Esophagus squamous epithelium (tissue), 5 donors: ENCODE results near the gene NHSL2. TPM values are rescaled to one million over a fixed set of nuclear protein-coding genes. Genes with fewer than 3 reads are reported as not detected.
A peak's percentile ranks its signal among the peaks of the same experiment; 100 is the strongest.

Experiments
- DNase-seq: peaks from one replicate; lab custom pipeline; 2025; lab: John Stamatoyannopoulos, UW
- H3K27ac ChIP-seq, 4 donors: fragments of 200-600 bp; sonication (generic); one replicate each; pipeline ENCODE4 v1.5.1; 2016 to 2019; ENCODE audit warnings: mild to moderate bottlenecking in 1 of 4
- H3K27me3 ChIP-seq, 4 donors: fragments of 200-600 bp; sonication (generic); 1 replicate in 3 of 4; 2 replicates in 1 of 4; pipeline versions ENCODE4 v1.5.1 to v1.6.0; 2017 to 2021; ENCODE audit warnings: antibody characterized with exemption in 1 of 4
- H3K36me3 ChIP-seq, 3 donors: fragments of 200-600 bp; sonication (generic); one replicate each; pipeline ENCODE4 v1.5.1; 2016 to 2019
- H3K4me1 ChIP-seq, 3 donors: fragments of 200-600 bp; sonication (generic); one replicate each; pipeline ENCODE4 v1.5.1; 2017 to 2019
- H3K4me3 ChIP-seq, 4 donors: fragments of 200-600 bp; sonication (generic); 1 replicate in 3 of 4; 2 replicates in 1 of 4; pipeline ENCODE4 v1.5.1; 2016 to 2019; ENCODE audit warnings: mild to moderate bottlenecking in 2 of 4, moderate library complexity in 1 of 4
- H3K9me3 ChIP-seq, 3 donors: fragments of 200-600 bp; sonication (generic); one replicate each; pipeline ENCODE4 v1.5.1; 2016 to 2019
- CTCF ChIP-seq, 6 experiments: fragments of 450-650 bp in 4 of 6; fragments of 200-600 bp in 2 of 6; sonication (generic) in 2 of 6; IDR thresholded peaks; one replicate each; pipeline ENCODE4 v1.5.1; 2016 to 2019; ENCODE audit warnings: antibody characterized with exemption in 6 of 6, mild to moderate bottlenecking in 4 of 6, moderate library complexity in 4 of 6
- POLR2A ChIP-seq, 4 donors: fragments of 450-650 bp; IDR thresholded peaks; one replicate each; pipeline ENCODE4 v1.6.1; 2017; ENCODE audit warnings: antibody characterized with exemption in 4 of 4, mild to moderate bottlenecking in 4 of 4, moderate library complexity in 3 of 4
- WGBS, 2 donors: methylation state at CpG; one replicate each; pipeline ENCODE4 v1.1.5; 2018; 5-methylcytosine and 5-hydroxymethylcytosine counted together
- intact Hi-C: fragments of 100-400 bp; cut with DNase I; formaldehyde crosslinking; loops from one replicate; pipeline ENCODE4 v1.15.0; 2022
- total RNA-seq, 4 donors: library from RNA; depleted of rRNA; stranded (reverse); fragments of >200 nt; gene quantifications; one replicate each; pipeline ENCODE4 v1.1.0, GENCODE V29; 2016
- donor health status: DM: yes; HTN: yes; CAD: no.

The NHSL2 gene
- total RNA-seq, 4 donors from 2014 or later = 0.23 to 7.1 (median 1.6) TPM

DNA sequence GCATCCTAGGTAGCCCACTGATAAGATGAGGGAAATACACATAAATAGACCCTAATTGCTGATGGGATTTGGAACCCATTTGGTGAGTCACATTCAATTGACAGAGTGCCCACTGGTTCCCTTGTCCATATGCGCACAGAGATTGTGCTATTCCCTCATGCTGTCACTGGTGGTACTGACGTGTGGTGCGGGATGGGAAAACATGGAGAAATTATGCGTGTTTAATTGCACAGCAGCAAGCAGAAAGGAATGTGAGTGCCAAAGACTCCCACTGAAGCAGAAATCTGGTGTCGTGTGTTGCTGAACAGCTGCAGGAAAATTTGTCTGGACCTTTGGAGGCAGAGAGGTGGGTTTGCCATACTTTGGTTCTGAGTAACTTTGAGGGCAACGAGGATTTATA, 92.2 kb downstream of the NHSL2 start:
- TF ChIP-seq POLR2A (IDR thresholded peaks at IDR 0.05) (no peak), CTCF (IDR thresholded peaks at IDR 0.05) (no peak)
- Histone ChIP-seq H3K4me3 (no peak overlapping the region), H3K9me3 (no peaks in the 10 kb centered on the region), H3K36me3 (no peaks in the 10 kb centered on the region), H3K4me1 (peaks cover 0 to 15% (median 0%) of the 10 kb centered on the region in 3 donors), H3K27me3 (no peaks in the 10 kb centered on the region), H3K27ac (peak overlapping the region in 1 of 4 donors; percentile 48)
- intact Hi-C loops = no loop called here
- no peak for DNase-seq
- WGBS, 2 donors = 83 to 88% methylated on average over 6 of the region's 6 CpGs

GRCh38 chrX:72003811-72004750, 93.4 kb downstream of the NHSL2 start:
- Histone ChIP-seq H3K36me3 (no peaks in the 10 kb centered on the region), H3K4me1 (peaks cover 0 to 15% (median 0%) of the 10 kb centered on the region in 3 donors), H3K4me3 (no peak overlapping the region), H3K27ac (peak overlapping the region in 3 of 4 donors; percentile 30 to 51 (median 48)), H3K9me3 (no peaks in the 10 kb centered on the region), H3K27me3 (no peaks in the 10 kb centered on the region)
- DNase-seq = no peak
- 26 to 50% methylated on average over 8 to 15 of the region's 17 CpGs for WGBS, 2 donors
- intact Hi-C loops = no loop called here
- no peak for TF ChIP-seq CTCF (IDR thresholded peaks at IDR 0.05)
- TF ChIP-seq POLR2A (IDR thresholded peaks at IDR 0.05) = no peak

DNA sequence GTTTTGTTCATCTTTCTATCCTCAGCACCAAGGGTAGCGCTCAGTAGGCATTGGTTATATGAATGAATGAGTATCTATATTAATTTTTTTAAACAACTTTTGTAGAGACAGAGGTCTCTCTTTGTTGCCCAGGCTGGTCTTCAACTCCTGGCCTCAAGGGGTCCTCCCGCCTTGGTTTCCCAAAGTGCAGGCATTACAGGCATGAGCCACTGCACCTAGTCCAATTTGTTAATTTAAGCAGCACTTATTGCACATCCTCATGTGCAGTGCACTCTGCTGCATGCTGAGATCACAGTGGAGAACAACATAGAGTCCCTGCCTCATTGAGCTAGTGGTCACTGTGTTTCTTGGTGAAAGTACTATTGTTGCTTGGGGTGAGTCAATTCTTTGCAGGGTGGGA, 94.4 kb downstream of the NHSL2 start:
- peak overlapping the region in 1 of 4 donors; percentile 51 for H3K27ac ChIP-seq
- no peaks in the 10 kb centered on the region for H3K36me3 ChIP-seq
- no peak for DNase-seq
- H3K9me3 ChIP-seq = no peaks in the 10 kb centered on the region
- peaks cover 0 to 15% (median 0%) of the 10 kb centered on the region in 3 donors for H3K4me1 ChIP-seq
- H3K4me3 ChIP-seq = no peak overlapping the region
- no peaks in the 10 kb centered on the region for H3K27me3 ChIP-seq
- WGBS, 2 donors = 100% methylated on average over 1 of the region's 2 CpGs
- TF ChIP-seq CTCF (IDR thresholded peaks at IDR 0.05) = no peak
- TF ChIP-seq POLR2A (IDR thresholded peaks at IDR 0.05) = no peak
- intact Hi-C loops = no loop called here

- no peaks in the 10 kb centered on the region for H3K36me3 ChIP-seq
- no peak for TF ChIP-seq CTCF (IDR thresholded peaks at IDR 0.05)
- no peak for TF ChIP-seq POLR2A (IDR thresholded peaks at IDR 0.05)
- no peak for DNase-seq
- H3K27ac ChIP-seq = no peak overlapping the region
- peaks cover 0 to 15% (median 0%) of the 10 kb centered on the region in 3 donors for H3K4me1 ChIP-seq
- H3K4me3 ChIP-seq = no peak overlapping the region
- 92% methylated on average over 2 of the region's 4 CpGs; no CpG with 5 or more reads in 1 of the 2 donors for WGBS, 2 donors
- no peaks in the 10 kb centered on the region for H3K9me3 ChIP-seq
- intact Hi-C loops = no loop called here
- no peaks in the 10 kb centered on the region for H3K27me3 ChIP-seq
Observed at GRCh38 chrX:72006461-72006860, 95.8 kb downstream of the NHSL2 start.

- Histone ChIP-seq H3K27me3 (no peaks in the 10 kb centered on the region), H3K36me3 (no peaks in the 10 kb centered on the region), H3K9me3 (no peaks in the 10 kb centered on the region), H3K4me3 (no peak overlapping the region), H3K4me1 (no peaks in the 10 kb centered on the region), H3K27ac (no peak overlapping the region)
- intact Hi-C loops = loop anchor here (10.0 kb wide), 1 partner anchor 115 kb away; no protein-coding TSS in a partner anchor
- WGBS, 2 donors = 91% methylated on average over 2 of the region's 2 CpGs; no CpG with 5 or more reads in 1 of the 2 donors
- TF ChIP-seq CTCF (IDR thresholded peaks at IDR 0.05) = no peak
- TF ChIP-seq POLR2A (IDR thresholded peaks at IDR 0.05) = no peak
- DNase-seq = no peak
Observed at GRCh38 chrX:72009731-72010130, 99.1 kb downstream of the NHSL2 start.
